Osteoblast (primary cell): Measurements from ENCODE around the gene PMS1. TPM values are rescaled to one million over a fixed set of nuclear protein-coding genes. Genes with fewer than 3 reads are reported as not detected.
A peak's percentile ranks its signal among the peaks of the same experiment; 100 is the strongest.

Source experiments
- DNase-seq: peaks from one replicate; pipeline ENCODE4 v3.0.0; 2011; ENCODE audit warnings: low spot score, mixed read lengths; ENCODE audit not compliant: insufficient read length; ENCODE audit errors: missing footprints
- H2AFZ ChIP-seq: 2 replicates; pipeline ENCODE4 v1.6.0; 2011; ENCODE audit warnings: mild to moderate bottlenecking, low read length
- H3K27ac ChIP-seq: 2 replicates; pipeline ENCODE4 v1.5.1; 2011; ENCODE audit warnings: mild to moderate bottlenecking, low read depth, low read length, moderate library complexity
- H3K27me3 ChIP-seq: 2 replicates; pipeline ENCODE4 v1.6.0; 2012; ENCODE audit warnings: mild to moderate bottlenecking, control low read depth, inconsistent platforms, low read length, moderate library complexity; ENCODE audit not compliant: insufficient read depth
- H3K36me3 ChIP-seq: 2 replicates; pipeline ENCODE4 v1.5.1; 2011; ENCODE audit warnings: mild to moderate bottlenecking, low read length, control low read depth, moderate library complexity; ENCODE audit not compliant: insufficient read depth
- H3K4me1 ChIP-seq: 2 replicates; pipeline ENCODE4 v1.5.1; 2011; ENCODE audit warnings: mild to moderate bottlenecking, low read length, control low read depth, moderate library complexity; ENCODE audit not compliant: insufficient read depth
- H3K4me2 ChIP-seq: 2 replicates; pipeline ENCODE4 v1.6.0; 2011; ENCODE audit warnings: mild to moderate bottlenecking, low read length; ENCODE audit not compliant: insufficient read depth
- H3K4me3 ChIP-seq: fragments of 200-600 bp; sonication (generic); 3 replicates; pipeline ENCODE4 v1.5.1; 2012; ENCODE audit warnings: mild to moderate bottlenecking, low read length, inconsistent platforms; ENCODE audit not compliant: insufficient read depth
- H3K79me2 ChIP-seq: 2 replicates; pipeline ENCODE4 v1.6.0; 2012; ENCODE audit warnings: mild to moderate bottlenecking, low read length, control low read depth, inconsistent platforms; ENCODE audit not compliant: insufficient read depth
- H3K9me3 ChIP-seq: 2 replicates; pipeline ENCODE4 v1.5.1; 2011; ENCODE audit warnings: low read depth, low read length, control low read depth
- H4K20me1 ChIP-seq: 2 replicates; pipeline ENCODE4 v1.6.0; 2012; ENCODE audit warnings: mild to moderate bottlenecking, low read length, control low read depth; ENCODE audit not compliant: insufficient read depth
- CTCF ChIP-seq: IDR thresholded peaks from 2 replicates; pipeline ENCODE4 v1.5.1; 2011; ENCODE audit warnings: mild to moderate bottlenecking, low read depth, low read length, moderate library complexity; ENCODE audit errors: extremely low read depth
- total RNA-seq: library from RNA; depleted of rRNA; stranded (reverse); fragments of >200 nt; gene quantifications from 2 replicates; pipeline ENCODE4 v1.2.3, GENCODE V29; 2012

PMS1 gene
- total RNA-seq, 1 donor: 29.3 TPM

GRCh38 chr2:189791338-189792042 is 7.2 kb downstream of the PMS1 start:
- Histone ChIP-seq H3K36me3 (peaks cover 50% of the 10 kb centered on the region), H3K27ac (no peak overlapping the region), H3K4me3 (no peak overlapping the region), H3K4me1 (no peaks in the 10 kb centered on the region), H3K79me2 (peaks cover 49% of the 10 kb centered on the region), H3K4me2 (no peak overlapping the region), H2AFZ (no peak overlapping the region), H3K27me3 (no peaks in the 10 kb centered on the region), H4K20me1 (no peaks in the 10 kb centered on the region), H3K9me3 (no peaks in the 10 kb centered on the region)
- no peak for TF ChIP-seq CTCF
- no peak for DNase-seq

GRCh38 chr2:189794310-189794709 is 10.1 kb downstream of the PMS1 start:
- Histone ChIP-seq H3K27me3 (no peaks in the 10 kb centered on the region), H3K4me1 (peaks cover 2% of the 10 kb centered on the region), H3K4me3 (no peak overlapping the region), H3K36me3 (peaks cover 42% of the 10 kb centered on the region), H2AFZ (no peak overlapping the region), H3K27ac (no peak overlapping the region), H4K20me1 (no peaks in the 10 kb centered on the region), H3K79me2 (peaks cover 24% of the 10 kb centered on the region), H3K9me3 (no peaks in the 10 kb centered on the region), H3K4me2 (no peak overlapping the region)
- no peak for DNase-seq
- no peak for TF ChIP-seq CTCF

GRCh38 chr2:189797902-189798301 is 13.7 kb downstream of the PMS1 start:
- H3K36me3 ChIP-seq: peaks cover 40% of the 10 kb centered on the region
- peaks cover 6% of the 10 kb centered on the region for H3K79me2 ChIP-seq
- no peak overlapping the region for H3K27ac ChIP-seq
- H4K20me1 ChIP-seq: no peaks in the 10 kb centered on the region
- no peak for DNase-seq
- no peaks in the 10 kb centered on the region for H3K9me3 ChIP-seq
- no peaks in the 10 kb centered on the region for H3K27me3 ChIP-seq
- no peak overlapping the region for H3K4me3 ChIP-seq
- H3K4me1 ChIP-seq: peaks cover 14% of the 10 kb centered on the region
- no peak for TF ChIP-seq CTCF
- H3K4me2 ChIP-seq: no peak overlapping the region
- no peak overlapping the region for H2AFZ ChIP-seq

- TF ChIP-seq CTCF: peak; percentile 63
- H3K27ac ChIP-seq: no peak overlapping the region
- no peak overlapping the region for H3K4me2 ChIP-seq
- no peaks in the 10 kb centered on the region for H3K27me3 ChIP-seq
- DNase-seq: no peak
- H4K20me1 ChIP-seq: no peaks in the 10 kb centered on the region
- H2AFZ ChIP-seq: no peak overlapping the region
- H3K4me3 ChIP-seq: no peak overlapping the region
- peaks cover 6% of the 10 kb centered on the region for H3K79me2 ChIP-seq
- H3K9me3 ChIP-seq: no peaks in the 10 kb centered on the region
- peaks cover 14% of the 10 kb centered on the region for H3K4me1 ChIP-seq
- H3K36me3 ChIP-seq: peaks cover 36% of the 10 kb centered on the region
Measured at GRCh38 chr2:189798312-189799029, 14.2 kb downstream of the PMS1 start.
